HCT116 (cell line): ENCODE measurements around the gene SBF2. TPM values are rescaled to one million over a fixed set of nuclear protein-coding genes. Genes with fewer than 3 reads are reported as not detected.
A peak's percentile ranks its signal among the peaks of the same experiment; 100 is the strongest.

Experiments used
- ATAC-seq: fragments of 200-7000 bp; cut with Tn5 transposase; 2 replicates; pipeline ENCODE4 v1.9.1; 2020; ENCODE audit warnings: mild to moderate bottlenecking, moderate library complexity
- BruUV-seq: library from RNA; stranded (reverse); fragments of 400-500 nt; replicated peaks from 2 replicates; lab custom pipeline; 2021; lab: Mats Ljungman, UMichigan
- CTCF ChIA-PET: fragments of 300-600 bp; sonication (Branson Sonifier 250); formaldehyde crosslinking; loops from one replicate; lab custom pipeline; 2021; ENCODE audit warnings: antibody characterized with exemption; lab: Charles Lee
- POLR2A ChIA-PET: fragments of 300-600, 350-600 bp; sonication (Branson Sonifier 250); formaldehyde crosslinking; loops from one replicate; lab custom pipeline; 2021; ENCODE audit warnings: antibody characterized with exemption; lab: Charles Lee
- RAD21 ChIA-PET, 2 experiments: fragments of 300-600 bp; sonication (Branson Sonifier 250); formaldehyde crosslinking; loops; one replicate each; lab custom pipeline; 2023; ENCODE audit warnings: low total read pairs in 2 of 2; ENCODE audit not compliant: uncharacterized antibody in 2 of 2, unreplicated experiment in 2 of 2, low non-redundant PET in 1 of 2; lab: Charles Lee
- DNase-seq: peaks from one replicate; pipeline ENCODE4 v3.0.0-alpha.2; 2010; ENCODE audit warnings: low read depth, low spot score
- H2AFZ ChIP-seq: fragments of 200-600 bp; shearing (Covaris generic), sonication (generic); 2 replicates; pipeline ENCODE4 v1.6.1; 2017; ENCODE audit warnings: low read depth, mixed run types, mixed read lengths, antibody characterized with exemption, low read length; ENCODE audit not compliant: poor library complexity, severe bottlenecking
- H3K27ac ChIP-seq: 2 replicates; pipeline ENCODE4 v1.5.1; 2012; ENCODE audit warnings: low read depth, low read length
- H3K27me3 ChIP-seq: fragments of 200-600 bp; sonication (generic); 2 replicates; pipeline ENCODE4 v1.6.1; 2016; ENCODE audit warnings: mixed run types, low read length, mixed read lengths; ENCODE audit not compliant: insufficient read depth
- H3K36me3 ChIP-seq, 2 experiments: fragments of 200-500 bp in 1 of 2; fragments of 200-600 bp in 1 of 2; sonication (Bioruptor generic) in 1 of 2; sonication (generic) in 1 of 2; 2 replicates each; pipeline versions ENCODE4 v1.5.1 to v1.6.1; 2014 to 2016; ENCODE audit warnings: low read length in 2 of 2, inconsistent platforms in 1 of 2, mixed read lengths in 1 of 2, mixed run types in 1 of 2; ENCODE audit not compliant: insufficient read depth in 2 of 2, control insufficient read depth in 1 of 2
- H3K4me1 ChIP-seq, 2 experiments: fragments of 200-600 bp in 1 of 2; sonication (generic) in 1 of 2; 2 replicates each; pipeline versions ENCODE4 v1.5.1 to v1.6.1; 2012 to 2017; ENCODE audit warnings: low read length in 2 of 2, inconsistent platforms in 1 of 2, mild to moderate bottlenecking in 1 of 2, mixed read lengths in 1 of 2, mixed run types in 1 of 2, moderate library complexity in 1 of 2; ENCODE audit not compliant: insufficient read depth in 2 of 2, control insufficient read depth in 1 of 2
- H3K4me2 ChIP-seq: fragments of 200-600 bp; sonication (generic); 2 replicates; pipeline ENCODE4 v1.6.1; 2017; ENCODE audit warnings: mixed run types, low read length, mixed read lengths
- H3K4me3 ChIP-seq, 2 experiments: fragments of 200-600 bp in 1 of 2; sonication (generic) in 1 of 2; replicated peaks in 1 of 2; 2 replicates each; pipeline ENCODE4 v1.5.1; 2011 to 2016; ENCODE audit warnings: low read length in 2 of 2, control low read depth in 1 of 2, low read depth in 1 of 2, mild to moderate bottlenecking in 1 of 2, mixed read lengths in 1 of 2, mixed run types in 1 of 2
- H3K79me2 ChIP-seq: fragments of 200-600 bp; sonication (generic); 2 replicates; pipeline ENCODE4 v1.6.1; 2017; ENCODE audit warnings: mild to moderate bottlenecking, mixed run types, low read length, moderate library complexity, mixed read lengths; ENCODE audit not compliant: insufficient read depth
- H3K9ac ChIP-seq: fragments of 200-600 bp; sonication (generic); 2 replicates; pipeline ENCODE4 v1.6.1; 2016; ENCODE audit warnings: low read length, mixed read lengths
- H3K9me2 ChIP-seq: fragments of 200-600 bp; sonication (generic), shearing (Covaris generic); 2 replicates; pipeline ENCODE4 v1.6.1; 2017; ENCODE audit warnings: mixed run types, mild to moderate bottlenecking, moderate library complexity; ENCODE audit not compliant: insufficient read depth
- H3K9me3 ChIP-seq, 2 experiments: fragments of 200-500 bp in 1 of 2; fragments of 200-600 bp in 1 of 2; sonication (Bioruptor generic) in 1 of 2; sonication (generic) in 1 of 2; 2 replicates each; pipeline ENCODE4 v1.6.1; 2014 to 2017; ENCODE audit warnings: low read length in 2 of 2, mixed read lengths in 2 of 2, inconsistent platforms in 1 of 2, low read depth in 1 of 2, mild to moderate bottlenecking in 1 of 2, mixed run types in 1 of 2, moderate library complexity in 1 of 2; ENCODE audit not compliant: control insufficient read depth in 1 of 2, insufficient read depth in 1 of 2
- H4K20me1 ChIP-seq: fragments of 200-600 bp; sonication (generic), shearing (Covaris generic); 2 replicates; pipeline ENCODE4 v1.6.1; 2017; ENCODE audit warnings: mixed run types, mild to moderate bottlenecking, moderate library complexity; ENCODE audit not compliant: insufficient read depth
- ELF1 ChIP-seq: IDR thresholded peaks from 2 replicates; pipeline ENCODE4 v1.6.1; 2012; ENCODE audit warnings: low read depth, borderline replicate concordance
- EZH2phosphoT487 ChIP-seq: fragments of 200-600 bp; IDR thresholded peaks from 2 replicates; pipeline ENCODE4 v1.6.1; 2018; ENCODE audit warnings: antibody characterized with exemption, borderline replicate concordance
- RAD21 ChIP-seq: IDR thresholded peaks from 2 replicates; pipeline ENCODE4 v1.6.1; 2012; ENCODE audit warnings: low read depth, mild to moderate bottlenecking
- ZNF274 ChIP-seq: fragments of 200-500 bp; sonication (Bioruptor generic); IDR thresholded peaks from 2 replicates; pipeline ENCODE4 v1.6.1; 2014; ENCODE audit warnings: mild to moderate bottlenecking, low read depth, low read length, inconsistent platforms
- intact Hi-C: fragments of 100-400 bp; cut with micrococcal nuclease; formaldehyde crosslinking; loops from 2 replicates; pipeline ENCODE4 v1.10.0; 2022
- total RNA-seq: library from RNA; stranded (reverse); gene quantifications from one replicate; pipeline ENCODE4 v1.2.1, GENCODE V29; 2021; ENCODE audit not compliant: unreplicated experiment
- TF ChIP-seq, protein P1 (sequence below): IDR thresholded peaks from 2 replicates; pipeline ENCODE4 v1.6.1; 2012

SBF2 gene
- total RNA-seq, 1 experiment from 2014 or later, result 35.0 TPM

DNA sequence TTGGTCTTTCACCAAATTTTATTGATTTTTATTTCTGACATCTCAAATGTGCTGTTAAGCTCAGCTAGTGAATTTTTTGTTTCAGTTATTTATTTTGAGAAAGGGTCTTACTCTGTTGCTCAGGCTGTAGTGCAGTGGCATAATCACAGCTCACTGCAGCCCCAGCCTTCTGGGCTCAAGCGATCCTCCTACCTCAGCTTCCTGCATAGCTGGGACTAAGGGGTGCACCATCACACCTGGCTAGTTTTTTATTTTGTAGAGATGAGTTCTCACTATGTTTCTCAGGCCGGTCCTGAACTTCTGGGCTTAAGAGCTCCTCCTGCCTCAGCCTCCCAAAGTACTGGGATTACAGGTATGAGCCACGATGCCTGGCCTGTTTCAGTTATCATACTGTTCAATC lies 282.0 kb downstream of the SBF2 start:
- no peaks in the 10 kb centered on the region for H3K9me2 ChIP-seq
- no peaks in the 10 kb centered on the region for H4K20me1 ChIP-seq
- ChIA-PET POLR2A (no interaction called here), CTCF (no interaction called here)
- no peaks in the 10 kb centered on the region for H3K36me3 ChIP-seq
- H3K4me1 ChIP-seq, result no peaks in the 10 kb centered on the region
- H3K27ac ChIP-seq, result no peak overlapping the region
- 0 out of 4 replicates have a peak, but pooled peaks cover 0 to 6% of the 10 kb centered on the region in 2 experiments for H3K9me3 ChIP-seq
- TF ChIP-seq EZH2phosphoT487 (no peak), ELF1 (no peak), ZNF274 (peak; percentile 28; the same call in 1 of the 2 replicates), RAD21 (no peak)
- TF ChIP-seq, all 23 proteins: peak for 1
- Histone ChIP-seq H2AFZ (no peak overlapping the region), H3K4me2 (no peak overlapping the region), H3K9ac (no peak overlapping the region), H3K4me3 (no peak overlapping the region), H3K27me3 (no peaks in the 10 kb centered on the region), H3K79me2 (no peaks in the 10 kb centered on the region)
- DNase-seq (no peak), ATAC-seq (no peak)
- intact Hi-C loops, result no loop called here
- RAD21 ChIA-PET, result no interaction called here
- no TSS peak for BruUV-seq

- CTCF ChIA-PET, result no interaction called here
Observed at GRCh38 chr11:10005955-10006525, 288.0 kb downstream of the SBF2 start.

More at GRCh38 chr11:10005955-10006525, 288.0 kb downstream of the SBF2 start:
- no peaks in the 10 kb centered on the region for H3K27me3 ChIP-seq
- TF ChIP-seq, protein P1, sequence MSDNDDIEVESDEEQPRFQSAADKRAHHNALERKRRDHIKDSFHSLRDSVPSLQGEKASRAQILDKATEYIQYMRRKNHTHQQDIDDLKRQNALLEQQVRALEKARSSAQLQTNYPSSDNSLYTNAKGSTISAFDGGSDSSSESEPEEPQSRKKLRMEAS, result no peak
- ChIA-PET RAD21 (no interaction called here), POLR2A (no interaction called here)
- no peak for ATAC-seq
- no peaks in the 10 kb centered on the region for H3K9me2 ChIP-seq
- no peaks in the 10 kb centered on the region for H3K4me1 ChIP-seq
- no peak for DNase-seq
- no TSS peak for BruUV-seq
- no peaks in the 10 kb centered on the region for H3K9me3 ChIP-seq
- intact Hi-C loops, result no loop called here
- no peak overlapping the region for H3K9ac ChIP-seq
- no peaks in the 10 kb centered on the region for H4K20me1 ChIP-seq
- H3K4me2 ChIP-seq, result no peak overlapping the region
- H3K4me3 ChIP-seq, result no peak overlapping the region
- H2AFZ ChIP-seq, result no peak overlapping the region
- no peaks in the 10 kb centered on the region for H3K79me2 ChIP-seq
- no peak overlapping the region for H3K27ac ChIP-seq
- no peaks in the 10 kb centered on the region for H3K36me3 ChIP-seq
